GM21717 (cell line): ENCODE results near the gene CMKLR1.
A peak's percentile ranks its signal among the peaks of the same experiment; 100 is the strongest.

Experiments used
- ATAC-seq: cut with Tn5 transposase; IDR thresholded peaks from one replicate; pipeline ENCODE4 v1.9.1; 2021; ENCODE audit warnings: mild to moderate bottlenecking, moderate library complexity; ENCODE audit not compliant: unreplicated experiment

The CMKLR1 gene

GRCh38 chr12:108337235-108338223 lies 1.6 kb downstream of the CMKLR1 start:
- no peak for ATAC-seq

GRCh38 chr12:108335349-108336119 lies 3.6 kb downstream of the CMKLR1 start:
- ATAC-seq: peak; percentile 55

GRCh38 chr12:108333898-108334699 lies 5.0 kb downstream of the CMKLR1 start:
- ATAC-seq: peak; percentile 45

GRCh38 chr12:108332791-108333382 lies 6.2 kb downstream of the CMKLR1 start:
- ATAC-seq: no peak

- ATAC-seq: no peak
These were observed 10.7 kb downstream of the CMKLR1 start for GRCh38 chr12:108328420-108328819.

- no peak for ATAC-seq
These were observed 11.3 kb downstream of the CMKLR1 start for GRCh38 chr12:108327621-108328344.

GRCh38 chr12:108326254-108326750 lies 12.8 kb downstream of the CMKLR1 start:
- ATAC-seq: no peak

- no peak for ATAC-seq
These were observed 13.6 kb downstream of the CMKLR1 start for GRCh38 chr12:108325549-108325948.

GRCh38 chr12:108325018-108325358 lies 14.1 kb downstream of the CMKLR1 start:
- no peak for ATAC-seq

GRCh38 chr12:108324351-108325017 lies 14.6 kb downstream of the CMKLR1 start:
- ATAC-seq: no peak

- no peak for ATAC-seq
These were observed 15.5 kb downstream of the CMKLR1 start for GRCh38 chr12:108323581-108323980.

GRCh38 chr12:108322998-108323397 lies 16.1 kb downstream of the CMKLR1 start:
- no peak for ATAC-seq

- ATAC-seq: no peak
These were observed 17.4 kb downstream of the CMKLR1 start for GRCh38 chr12:108321688-108322087.

GRCh38 chr12:108320507-108321293 lies 18.4 kb downstream of the CMKLR1 start:
- peak; percentile 59 for ATAC-seq

- no peak for ATAC-seq
These were observed 19.6 kb downstream of the CMKLR1 start for GRCh38 chr12:108319277-108320234.

GRCh38 chr12:108318472-108319275 lies 20.4 kb downstream of the CMKLR1 start:
- no peak for ATAC-seq
